ENCODE results near the gene ARGLU1.

ARGLU1 gene

GRCh38 chr13:106586648-106587166, 18.8 kb upstream of the ARGLU1 start:
- no peak for DNase-seq (ENCODE audit: low read depth)

- no peak for DNase-seq (ENCODE audit: low read depth)
These were observed 13.3 kb upstream of the ARGLU1 start for GRCh38 chr13:106581225-106581624.

GRCh38 chr13:106575896-106576295, 8.0 kb upstream of the ARGLU1 start:
- no peak for DNase-seq (ENCODE audit: low read depth)

- no peak for DNase-seq (ENCODE audit: low read depth)
These were observed 5.9 kb upstream of the ARGLU1 start for GRCh38 chr13:106573868-106574267.

GRCh38 chr13:106573284-106573846, 5.4 kb upstream of the ARGLU1 start:
- DNase-seq (ENCODE audit: low read depth): no peak

- peak; percentile 65 for DNase-seq (ENCODE audit: low read depth)
These were observed 2.4 kb upstream of the ARGLU1 start for GRCh38 chr13:106570299-106570852.

- DNase-seq (ENCODE audit: low read depth): no peak
These were observed 1.5 kb upstream of the ARGLU1 start for GRCh38 chr13:106569233-106570095.

- DNase-seq (ENCODE audit: low read depth): no peak
These were observed 514 bp upstream of the ARGLU1 start for GRCh38 chr13:106568299-106569003.

GRCh38 chr13:106566641-106567473, 1.1 kb downstream of the ARGLU1 start:
- DNase-seq (ENCODE audit: low read depth): no peak

- no peak for DNase-seq (ENCODE audit: low read depth)
These were observed 2.7 kb downstream of the ARGLU1 start for GRCh38 chr13:106565127-106565775.

GRCh38 chr13:106562301-106562700, 5.6 kb downstream of the ARGLU1 start:
- no peak for DNase-seq (ENCODE audit: low read depth)

GRCh38 chr13:106561551-106562170, 6.3 kb downstream of the ARGLU1 start:
- DNase-seq (ENCODE audit: low read depth): peak; percentile 12

GRCh38 chr13:106560821-106561220, 7.1 kb downstream of the ARGLU1 start:
- no peak for DNase-seq (ENCODE audit: low read depth)

GRCh38 chr13:106558527-106558926, 9.4 kb downstream of the ARGLU1 start:
- DNase-seq (ENCODE audit: low read depth): no peak

- DNase-seq (ENCODE audit: low read depth): no peak
These were observed 12.2 kb downstream of the ARGLU1 start for GRCh38 chr13:106555631-106556328.

GRCh38 chr13:106551751-106552150, 16.2 kb downstream of the ARGLU1 start:
- DNase-seq (ENCODE audit: low read depth): no peak

GRCh38 chr13:106551350-106551749, 16.6 kb downstream of the ARGLU1 start:
- DNase-seq (ENCODE audit: low read depth): no peak

GRCh38 chr13:106550570-106551135, 17.3 kb downstream of the ARGLU1 start:
- DNase-seq (ENCODE audit: low read depth): no peak

GRCh38 chr13:106548064-106548696, 19.8 kb downstream of the ARGLU1 start:
- DNase-seq (ENCODE audit: low read depth): no peak

Data from activated T-helper 9 cell treated with anti-CD3 and anti-CD28 coated beads, Interleukin-2, amount 50 U/mL, for 16 hours (primary cell).